Adrenal gland (tissue), 12 donors: ENCODE data around the gene VTA1. TPM values are rescaled to one million over a fixed set of nuclear protein-coding genes. Genes with fewer than 3 reads are reported as not detected.

Experiments
- DNase-seq, 7 donors: peaks; one replicate each; pipeline ENCODE4 v3.0.0-alpha.2; 2019 to 2020
- H3K27ac ChIP-seq, 5 donors: fragments of 200-600 bp; sonication (generic) in 4 of 5; 1 replicate in 3 of 5; 2 replicates in 2 of 5; pipeline versions ENCODE4 v1.5.1 to v1.8.0; 2016 to 2020; ENCODE audit warnings: mild to moderate bottlenecking in 1 of 5
- H3K27me3 ChIP-seq: fragments of 200-600 bp; 2 replicates; pipeline ENCODE4 v1.8.0; 2021
- H3K36me3 ChIP-seq, 2 donors: fragments of 200-600 bp; replicated peaks in 1 of 2; 1 replicate in 1 of 2; 2 replicates in 1 of 2; pipeline versions ENCODE4 v1.5.1 to v1.8.0; 2018 to 2022
- H3K4me1 ChIP-seq, 2 donors: fragments of 200-600 bp; replicated peaks in 1 of 2; 1 replicate in 1 of 2; 2 replicates in 1 of 2; pipeline versions ENCODE4 v1.5.1 to v1.8.0; 2018 to 2021
- H3K4me3 ChIP-seq, 4 donors: fragments of 200-600 bp; sonication (generic) in 3 of 4; one replicate each; pipeline ENCODE4 v1.5.1; 2016 to 2018
- H3K9me3 ChIP-seq, 3 donors: fragments of 200-600 bp; sonication (generic) in 1 of 3; replicated peaks in 1 of 3; 1 replicate in 2 of 3; 2 replicates in 1 of 3; pipeline versions ENCODE4 v1.5.1 to v1.8.0; 2016 to 2021
- CTCF ChIP-seq, 6 experiments: fragments of 450-650 bp in 4 of 6; fragments of 200-600 bp in 2 of 6; sonication (generic) in 1 of 6; IDR thresholded peaks; 1 replicate in 5 of 6; 2 replicates in 1 of 6; pipeline versions ENCODE4 v1.5.1 to v1.8.0; 2016 to 2021; ENCODE audit warnings: antibody characterized with exemption in 6 of 6, mild to moderate bottlenecking in 2 of 6, moderate library complexity in 1 of 6
- POLR2A ChIP-seq, 2 donors: fragments of 450-650 bp; IDR thresholded peaks; one replicate each; pipeline ENCODE4 v1.6.1; 2017; ENCODE audit warnings: antibody characterized with exemption in 2 of 2, mild to moderate bottlenecking in 2 of 2, moderate library complexity in 1 of 2
- WGBS, 4 donors: extraction: QIAGEN DNeasy Blood & Tissue Kit in 2 of 4; methylation state at CpG; one replicate each; pipeline versions ENCODE4 v1.1.5 to v1.1.7; 2013 to 2017; 5-methylcytosine and 5-hydroxymethylcytosine counted together
- intact Hi-C, 2 donors: fragments of 100-400 bp; cut with DNase I; formaldehyde crosslinking; loops; one replicate each; pipeline versions ENCODE4 v1.14.1 to v1.15.0; 2022 to 2023
- polyA plus RNA-seq, 3 donors: library from polyadenylated mRNA; stranded (reverse); fragments of 200-250 nt in 2 of 3; fragments of 350-450 nt in 1 of 3; fragmentation: Illumina TruSeq in 1 of 3; extraction: RNeasy Lipid Tissue Mini Kit (QIAGEN cat#74804) in 1 of 3; gene quantifications; one replicate each; pipeline ENCODE4 v1.2.3, GENCODE V29; 2013 to 2014
- total RNA-seq, 9 donors: library from RNA; depleted of rRNA in 4 of 9; stranded (reverse); fragments of >200 nt in 4 of 9; fragments of 120-200 nt in 1 of 9; fragmentation: NEBNext Ultra II Directional in 1 of 9; extraction: Animal tissue kit (Norgen Biotek cat#: 25700) in 1 of 9; gene quantifications; one replicate each; pipeline versions ENCODE4 v1.1.0 to v1.2.4, GENCODE V29; 2013 to 2023
- donor health status: healthy with polysubstance abuse.
- donor health status: Bipolar disorder and iron deficiency.
- donor health status: DM: yes; HTN: yes; CAD: no.
- donor health status: DM: no; HTN: no; CAD: no.
- donor health status: DM: no; HTN: no; CAD: no.
- donor health status: DM: yes; HTN: yes; CAD: no.

Gene VTA1
- total and polyA plus RNA-seq, 12 donors: 9.7 to 73.9 (median 33.9) TPM

- Histone ChIP-seq H3K27ac (no peak overlapping the region), H3K27me3 (no peaks in the 10 kb centered on the region), H3K4me3 (no peak overlapping the region), H3K4me1 (no peaks in the 10 kb centered on the region), H3K9me3 (no peaks in the 10 kb centered on the region), H3K36me3 (no peaks in the 10 kb centered on the region)
- no peak for DNase-seq
- WGBS, 4 donors: 57 to 70% (median 62%) methylated on average over 4 of the region's 4 CpGs
- TF ChIP-seq CTCF (IDR thresholded peaks at IDR 0.05): no peak
- intact Hi-C loops: no loop called here
These were observed 119.0 kb downstream of the VTA1 start for GRCh38 chr6:142266060-142266459.

GRCh38 chr6:142271476-142271875 is 124.4 kb downstream of the VTA1 start:
- no peaks in the 10 kb centered on the region for H3K4me1 ChIP-seq
- H3K9me3 ChIP-seq: no peaks in the 10 kb centered on the region
- DNase-seq: no peak
- intact Hi-C loops: no loop called here
- 51 to 76% (median 59%) methylated on average over 1 of the region's 1 CpG for WGBS, 4 donors
- H3K27ac ChIP-seq: no peak overlapping the region
- H3K4me3 ChIP-seq: no peak overlapping the region
- H3K27me3 ChIP-seq: no peaks in the 10 kb centered on the region
- no peaks in the 10 kb centered on the region for H3K36me3 ChIP-seq
- TF ChIP-seq CTCF (IDR thresholded peaks at IDR 0.05) (no peak), POLR2A (IDR thresholded peaks at IDR 0.05) (no peak)

Other genes starting within 250 kb of the VTA1 start
- not detected for gene GJE1, start 14.3 kb upstream of the VTA1 start, total RNA-seq
- not detected for gene GJE1, start 14.3 kb upstream of the VTA1 start, polyA plus RNA-seq
- gene NMBR, start 141 bp upstream of the VTA1 start, total RNA-seq: under 1 TPM in 2 of 9 donors, not detected in 7; 0.11 to 0.15 TPM
- not detected for gene NMBR, start 141 bp upstream of the VTA1 start, polyA plus RNA-seq
- gene ADGRG6, start 154.7 kb downstream of the VTA1 start, total RNA-seq: 10 to 100 TPM in 2 of 9 donors, 1 to 10 TPM in 7; 3.7 to 24.6 (median 6.7) TPM
- gene ADGRG6, start 154.7 kb downstream of the VTA1 start, polyA plus RNA-seq: 1 to 10 TPM in 2 of 3 donors, under 1 TPM in 1; 0.72 to 2.0 (median 1.0) TPM